Right renal cortex interstitium (tissue), 3 donors: ENCODE results near the gene NFKB1. TPM values are rescaled to one million over a fixed set of nuclear protein-coding genes. Genes with fewer than 3 reads are reported as not detected.

Experiments used
- DNase-seq, 3 donors: peaks; one replicate each; pipeline ENCODE4 v3.0.0-alpha.2; 2013; ENCODE audit warnings: low read depth in 3 of 3, low spot score in 2 of 3
- polyA plus RNA-seq, 3 donors: library from polyadenylated mRNA; unstranded; fragments of 120-200 nt; gene quantifications; one replicate each; pipeline ENCODE4 v1.2.1, GENCODE V29; 2013; ENCODE audit not compliant: insufficient read length in 3 of 3

NFKB1 gene
- polyA plus RNA-seq, 3 donors = 27.4 to 28.1 (median 27.6) TPM

DNA sequence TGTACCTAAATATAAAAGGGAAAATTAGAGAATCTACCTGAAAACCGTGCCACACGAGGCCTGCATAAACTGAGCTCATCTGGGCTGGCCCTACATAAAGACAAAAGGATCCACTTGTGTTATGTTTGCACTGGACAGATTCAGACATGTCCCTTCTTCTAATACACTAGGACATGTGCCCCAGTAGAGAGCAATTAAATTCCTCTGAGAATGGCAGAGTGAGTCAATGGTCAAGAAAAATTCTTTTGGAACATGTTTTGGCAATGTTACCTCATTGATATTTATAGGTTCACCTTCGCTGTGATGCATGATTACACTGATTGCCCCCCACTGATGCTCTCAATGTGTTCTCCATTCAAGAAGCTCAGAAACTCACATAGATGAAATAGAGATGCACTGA is 164.4 kb downstream of the NFKB1 start:
- no peak for DNase-seq

Other genes starting within 250 kb of the NFKB1 start
- 10 to 100 TPM; 20.9 to 26.0 (median 24.6) TPM for gene SLC39A8, start 155.9 kb upstream of the NFKB1 start, polyA plus RNA-seq